ENCODE measurements around the gene ERC1. TPM values are rescaled to one million over a fixed set of nuclear protein-coding genes. Genes with fewer than 3 reads are reported as not detected.

Gene ERC1
- total RNA-seq, 1 donor from 2014 or later = 79.5 TPM

DNA sequence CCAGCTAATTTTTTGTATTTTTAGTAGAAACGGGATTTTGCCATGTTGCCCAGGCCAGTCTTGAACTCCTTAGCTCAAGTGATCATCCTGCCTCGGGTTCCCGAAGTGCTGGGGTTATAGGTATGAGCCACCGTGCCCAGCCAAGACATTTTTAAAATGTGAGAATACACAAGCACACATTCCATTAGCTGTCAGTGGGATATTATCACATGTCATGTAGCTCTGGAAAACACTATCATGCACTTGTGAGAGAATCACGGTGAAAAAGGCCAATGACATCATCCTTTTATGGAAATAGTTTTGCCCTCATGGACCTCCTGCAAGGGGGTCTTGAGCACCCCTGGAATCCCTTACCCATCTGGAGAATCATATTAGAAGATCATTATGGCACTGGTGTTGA lies 28.3 kb downstream of the ERC1 start:
- no peak for DNase-seq (ENCODE audit: extremely low spot score, unreplicated experiment)

DNA sequence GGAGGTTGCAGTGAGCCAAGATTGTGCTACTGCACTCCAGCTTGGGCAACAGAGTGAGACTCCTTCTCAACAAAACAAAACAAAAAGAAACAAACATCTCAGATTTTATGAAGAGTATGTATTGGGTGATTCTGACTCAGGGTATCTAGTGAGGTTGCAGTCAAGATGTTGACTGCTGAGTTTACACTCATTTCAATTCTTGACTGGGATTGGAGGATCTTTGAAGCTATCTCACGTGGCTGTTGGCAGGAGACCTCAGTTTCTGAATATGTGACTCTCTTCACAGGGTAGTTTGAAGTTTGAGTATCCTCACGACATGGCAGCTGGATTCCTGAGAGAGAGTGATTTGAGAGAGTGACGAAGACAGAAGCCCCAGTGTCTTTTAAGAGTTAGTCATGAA lies 29.4 kb downstream of the ERC1 start:
- peaks cover 10% of the 10 kb centered on the region for H3K9me3 Mint-ChIP-seq (ENCODE audit: unreplicated experiment)
- H3K27me3 Mint-ChIP-seq (ENCODE audit: unreplicated experiment) = no peaks in the 10 kb centered on the region
- no peak overlapping the region for H3K4me3 Mint-ChIP-seq (ENCODE audit: unreplicated experiment)
- H3K4me1 Mint-ChIP-seq (ENCODE audit: unreplicated experiment) = peaks cover 14% of the 10 kb centered on the region
- TF ChIP-seq, protein P1, sequence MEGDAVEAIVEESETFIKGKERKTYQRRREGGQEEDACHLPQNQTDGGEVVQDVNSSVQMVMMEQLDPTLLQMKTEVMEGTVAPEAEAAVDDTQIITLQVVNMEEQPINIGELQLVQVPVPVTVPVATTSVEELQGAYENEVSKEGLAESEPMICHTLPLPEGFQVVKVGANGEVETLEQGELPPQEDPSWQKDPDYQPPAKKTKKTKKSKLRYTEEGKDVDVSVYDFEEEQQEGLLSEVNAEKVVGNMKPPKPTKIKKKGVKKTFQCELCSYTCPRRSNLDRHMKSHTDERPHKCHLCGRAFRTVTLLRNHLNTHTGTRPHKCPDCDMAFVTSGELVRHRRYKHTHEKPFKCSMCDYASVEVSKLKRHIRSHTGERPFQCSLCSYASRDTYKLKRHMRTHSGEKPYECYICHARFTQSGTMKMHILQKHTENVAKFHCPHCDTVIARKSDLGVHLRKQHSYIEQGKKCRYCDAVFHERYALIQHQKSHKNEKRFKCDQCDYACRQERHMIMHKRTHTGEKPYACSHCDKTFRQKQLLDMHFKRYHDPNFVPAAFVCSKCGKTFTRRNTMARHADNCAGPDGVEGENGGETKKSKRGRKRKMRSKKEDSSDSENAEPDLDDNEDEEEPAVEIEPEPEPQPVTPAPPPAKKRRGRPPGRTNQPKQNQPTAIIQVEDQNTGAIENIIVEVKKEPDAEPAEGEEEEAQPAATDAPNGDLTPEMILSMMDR (IDR thresholded peaks at IDR 0.05) = no peak
- H3K36me3 Mint-ChIP-seq (ENCODE audit: unreplicated experiment) = peaks cover 15% of the 10 kb centered on the region
- no peak for DNase-seq (ENCODE audit: extremely low spot score, unreplicated experiment)
- H3K27ac Mint-ChIP-seq (ENCODE audit: unreplicated experiment) = no peak overlapping the region

More for the DNA sequence above, 28.3 kb downstream of the ERC1 start:
- Mint-ChIP-seq H3K27ac (ENCODE audit: unreplicated experiment) (no peak overlapping the region), H3K36me3 (ENCODE audit: unreplicated experiment) (peaks cover 15% of the 10 kb centered on the region), H3K27me3 (ENCODE audit: unreplicated experiment) (no peaks in the 10 kb centered on the region), H3K9me3 (ENCODE audit: unreplicated experiment) (peaks cover 10% of the 10 kb centered on the region), H3K4me1 (ENCODE audit: unreplicated experiment) (peaks cover 18% of the 10 kb centered on the region), H3K4me3 (ENCODE audit: unreplicated experiment) (no peak overlapping the region)
- TF ChIP-seq, protein P1 (IDR thresholded peaks at IDR 0.05) = no peak

DNA sequence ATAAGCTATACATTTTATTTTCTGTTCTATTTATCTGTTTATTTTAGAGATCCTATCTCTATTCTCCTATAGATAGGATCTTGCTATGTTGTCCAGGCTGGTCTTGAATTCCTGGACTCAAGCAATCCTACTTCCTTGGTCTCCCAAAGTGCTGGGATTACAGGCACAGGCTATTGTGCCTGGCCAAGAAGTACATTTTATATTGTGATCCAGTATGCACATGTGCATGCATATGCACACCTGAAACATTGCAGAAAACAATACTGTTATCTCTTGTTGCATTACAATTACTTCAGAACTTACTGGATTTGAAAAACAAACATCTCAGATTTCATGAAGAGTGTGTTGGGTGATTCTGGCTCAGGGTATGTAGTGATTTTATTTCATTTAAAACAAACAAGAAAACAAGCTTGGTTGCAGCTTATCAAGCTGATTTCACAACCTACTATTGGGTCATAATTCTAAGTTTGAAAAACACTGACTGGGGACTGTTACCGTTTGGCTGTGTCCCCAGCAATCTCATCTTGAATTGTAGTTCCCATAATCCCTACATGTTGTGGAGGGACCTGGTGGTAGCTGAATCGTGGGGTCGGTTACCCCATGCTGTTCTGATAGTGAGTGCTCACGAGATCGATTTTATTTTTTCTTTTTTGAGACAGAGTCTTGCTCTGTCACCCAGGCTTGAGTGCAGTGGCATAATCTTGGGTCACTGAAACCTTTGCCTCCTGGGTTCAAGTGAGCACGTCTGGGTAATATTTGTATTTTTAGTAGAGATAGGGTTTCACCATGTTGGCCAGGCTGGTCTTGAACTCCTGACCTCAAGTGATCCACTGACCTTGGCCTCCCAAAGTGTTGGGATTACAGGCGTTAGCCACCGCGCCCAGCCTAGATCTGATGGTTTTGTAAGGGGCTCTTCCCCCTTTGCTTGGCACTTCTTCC lies 31.3 kb downstream of the ERC1 start:
- peaks cover 11% of the 10 kb centered on the region for H3K4me1 Mint-ChIP-seq (ENCODE audit: unreplicated experiment)
- no peak for DNase-seq (ENCODE audit: extremely low spot score, unreplicated experiment)
- no peak overlapping the region for H3K4me3 Mint-ChIP-seq (ENCODE audit: unreplicated experiment)
- H3K27ac Mint-ChIP-seq (ENCODE audit: unreplicated experiment) = no peak overlapping the region
- H3K27me3 Mint-ChIP-seq (ENCODE audit: unreplicated experiment) = no peaks in the 10 kb centered on the region
- TF ChIP-seq, protein P1 (IDR thresholded peaks at IDR 0.05) = no peak
- H3K9me3 Mint-ChIP-seq (ENCODE audit: unreplicated experiment) = peaks cover 10% of the 10 kb centered on the region
- H3K36me3 Mint-ChIP-seq (ENCODE audit: unreplicated experiment) = peaks cover 18% of the 10 kb centered on the region

DNA sequence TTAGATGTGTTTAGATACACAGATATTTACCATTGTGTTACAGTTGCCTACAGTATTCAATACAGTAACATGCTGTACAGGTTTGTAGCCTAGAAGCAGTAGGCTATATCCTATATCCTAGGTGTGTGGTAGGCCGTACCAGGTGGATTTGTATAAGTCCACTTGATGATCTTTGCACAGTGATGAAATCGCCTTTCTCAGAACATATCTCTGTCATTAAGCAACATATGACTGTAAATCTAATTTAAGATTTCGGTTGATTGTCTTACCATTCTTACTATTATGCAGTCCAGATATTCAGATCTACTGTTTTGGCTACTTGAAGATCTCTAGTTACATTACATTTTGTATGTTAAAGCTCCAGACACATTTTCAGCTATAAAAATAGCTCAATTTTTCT lies 39.8 kb downstream of the ERC1 start:
- peaks cover 3% of the 10 kb centered on the region for H3K9me3 Mint-ChIP-seq (ENCODE audit: unreplicated experiment)
- no peaks in the 10 kb centered on the region for H3K27me3 Mint-ChIP-seq (ENCODE audit: unreplicated experiment)
- no peak overlapping the region for H3K4me3 Mint-ChIP-seq (ENCODE audit: unreplicated experiment)
- no peak overlapping the region for H3K27ac Mint-ChIP-seq (ENCODE audit: unreplicated experiment)
- no peak for DNase-seq (ENCODE audit: extremely low spot score, unreplicated experiment)
- H3K36me3 Mint-ChIP-seq (ENCODE audit: unreplicated experiment) = peaks cover 27% of the 10 kb centered on the region
- TF ChIP-seq, protein P1 (IDR thresholded peaks at IDR 0.05) = no peak
- peaks cover 1% of the 10 kb centered on the region for H3K4me1 Mint-ChIP-seq (ENCODE audit: unreplicated experiment)

DNA sequence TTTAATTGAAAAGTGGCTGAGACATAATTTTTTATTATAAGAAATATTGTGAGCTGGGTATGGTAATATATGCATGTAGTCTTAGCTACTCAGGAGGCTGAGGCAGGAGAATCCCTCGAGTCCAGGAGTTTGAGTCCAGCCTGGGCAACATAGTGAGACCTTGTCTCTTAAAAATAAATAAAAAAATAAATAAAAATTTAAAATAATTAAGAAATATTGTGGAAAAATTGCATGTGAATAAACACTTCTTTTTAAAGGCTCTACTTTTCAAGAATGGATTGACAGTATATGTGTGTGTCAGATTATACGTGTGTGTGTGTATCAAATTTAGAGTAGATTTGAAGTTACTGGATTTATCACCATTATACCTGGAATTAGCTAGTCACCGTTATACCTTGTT lies 43.2 kb downstream of the ERC1 start:
- peaks cover 1% of the 10 kb centered on the region for H3K4me1 Mint-ChIP-seq (ENCODE audit: unreplicated experiment)
- H3K27ac Mint-ChIP-seq (ENCODE audit: unreplicated experiment) = no peak overlapping the region
- TF ChIP-seq, protein P1 (IDR thresholded peaks at IDR 0.05) = no peak
- H3K4me3 Mint-ChIP-seq (ENCODE audit: unreplicated experiment) = no peak overlapping the region
- DNase-seq (ENCODE audit: extremely low spot score, unreplicated experiment) = no peak
- H3K27me3 Mint-ChIP-seq (ENCODE audit: unreplicated experiment) = no peaks in the 10 kb centered on the region
- peaks cover 22% of the 10 kb centered on the region for H3K36me3 Mint-ChIP-seq (ENCODE audit: unreplicated experiment)
- peaks cover 3% of the 10 kb centered on the region for H3K9me3 Mint-ChIP-seq (ENCODE audit: unreplicated experiment)
